Testis (tissue), 2 donors: ENCODE results near the gene SNX8.

Experiments used
- POLR2A ChIP-seq: fragments of 450-650 bp; IDR thresholded peaks from one replicate; pipeline ENCODE4 v1.6.1; 2017; ENCODE audit warnings: antibody characterized with exemption, mild to moderate bottlenecking, moderate library complexity
- TF ChIP-seq, protein P1 (sequence below), 3 experiments: fragments of 450-650 bp in 2 of 3; fragments of 200-600 bp in 1 of 3; sonication (generic) in 1 of 3; IDR thresholded peaks; one replicate each; pipeline ENCODE4 v1.5.1; 2016 to 2019; ENCODE audit warnings: antibody characterized with exemption in 3 of 3, mild to moderate bottlenecking in 2 of 3, moderate library complexity in 1 of 3

- TF ChIP-seq, protein P1, sequence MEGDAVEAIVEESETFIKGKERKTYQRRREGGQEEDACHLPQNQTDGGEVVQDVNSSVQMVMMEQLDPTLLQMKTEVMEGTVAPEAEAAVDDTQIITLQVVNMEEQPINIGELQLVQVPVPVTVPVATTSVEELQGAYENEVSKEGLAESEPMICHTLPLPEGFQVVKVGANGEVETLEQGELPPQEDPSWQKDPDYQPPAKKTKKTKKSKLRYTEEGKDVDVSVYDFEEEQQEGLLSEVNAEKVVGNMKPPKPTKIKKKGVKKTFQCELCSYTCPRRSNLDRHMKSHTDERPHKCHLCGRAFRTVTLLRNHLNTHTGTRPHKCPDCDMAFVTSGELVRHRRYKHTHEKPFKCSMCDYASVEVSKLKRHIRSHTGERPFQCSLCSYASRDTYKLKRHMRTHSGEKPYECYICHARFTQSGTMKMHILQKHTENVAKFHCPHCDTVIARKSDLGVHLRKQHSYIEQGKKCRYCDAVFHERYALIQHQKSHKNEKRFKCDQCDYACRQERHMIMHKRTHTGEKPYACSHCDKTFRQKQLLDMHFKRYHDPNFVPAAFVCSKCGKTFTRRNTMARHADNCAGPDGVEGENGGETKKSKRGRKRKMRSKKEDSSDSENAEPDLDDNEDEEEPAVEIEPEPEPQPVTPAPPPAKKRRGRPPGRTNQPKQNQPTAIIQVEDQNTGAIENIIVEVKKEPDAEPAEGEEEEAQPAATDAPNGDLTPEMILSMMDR (IDR thresholded peaks at IDR 0.05), result no peak
- no peak for TF ChIP-seq POLR2A
Measured at GRCh38 chr7:2299870-2300512, 14.2 kb downstream of the SNX8 start.
